Esophagus squamous epithelium (tissue), 4 donors: ENCODE data around the gene SHCBP1L.

Experiments used
- CTCF ChIP-seq, 6 experiments: fragments of 450-650 bp in 4 of 6; fragments of 200-600 bp in 2 of 6; sonication (generic) in 2 of 6; IDR thresholded peaks; one replicate each; pipeline ENCODE4 v1.5.1; 2016 to 2019; ENCODE audit warnings: antibody characterized with exemption in 6 of 6, mild to moderate bottlenecking in 4 of 6, moderate library complexity in 4 of 6
- POLR2A ChIP-seq, 4 donors: fragments of 450-650 bp; IDR thresholded peaks; one replicate each; pipeline ENCODE4 v1.6.1; 2017; ENCODE audit warnings: antibody characterized with exemption in 4 of 4, mild to moderate bottlenecking in 4 of 4, moderate library complexity in 3 of 4

- TF ChIP-seq CTCF (IDR thresholded peaks at IDR 0.05) (no peak), POLR2A (IDR thresholded peaks at IDR 0.05) (no peak)
These were observed 42.8 kb downstream of the SHCBP1L start for GRCh38 chr1:182910143-182910542.
